Ecto neural progenitor cell (in vitro differentiated cells): ENCODE results near the gene ALOXE3.
"Not testable (repeated sequence)": the region's sequence is repeated elsewhere in the genome, so short reads cannot be mapped to it uniquely, and the experiment has no call there.

Source experiments
- DNase-seq: peaks from one replicate; pipeline ENCODE4 v3.0.0-alpha.2; 2018; ENCODE audit warnings: low spot score

The ALOXE3 gene

DNA sequence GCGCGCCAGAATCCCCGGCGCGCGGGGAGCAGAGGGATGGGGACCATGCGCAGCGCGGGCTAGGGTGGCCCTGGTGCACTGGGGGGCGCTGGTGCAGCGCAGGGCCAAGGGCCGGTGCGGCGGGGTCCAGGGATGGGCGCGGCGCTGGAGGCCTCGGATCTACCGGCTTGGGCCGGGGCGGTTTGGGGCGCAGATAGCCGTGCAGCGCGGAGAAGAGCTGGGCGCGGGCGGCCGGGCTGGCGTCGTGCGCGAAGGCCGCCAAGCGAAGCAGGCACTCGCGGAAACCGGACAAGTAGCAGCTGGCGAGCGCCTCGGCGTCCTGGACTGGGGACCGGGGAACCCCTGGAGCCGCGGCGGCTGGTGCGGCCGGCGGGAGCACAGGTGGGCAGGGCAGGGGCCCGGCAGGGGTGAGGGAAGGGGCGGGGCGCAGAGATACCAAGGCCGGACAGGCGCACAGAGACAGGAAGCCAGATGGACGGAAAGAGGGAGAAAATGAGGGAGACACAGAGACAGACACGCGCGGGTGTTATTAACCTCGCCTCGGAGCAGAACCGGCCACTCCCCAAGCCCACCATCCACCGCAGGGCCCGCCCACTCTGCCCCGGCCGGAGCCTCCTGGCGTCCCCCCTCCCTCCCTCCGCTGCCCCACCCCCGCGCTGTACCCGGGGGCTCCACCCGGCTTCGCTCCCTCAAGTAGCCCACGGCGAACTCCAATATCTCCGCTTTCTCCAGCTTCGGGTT, 3.5 kb upstream of the ALOXE3 start:
- peak; percentile 94 for DNase-seq

DNA sequence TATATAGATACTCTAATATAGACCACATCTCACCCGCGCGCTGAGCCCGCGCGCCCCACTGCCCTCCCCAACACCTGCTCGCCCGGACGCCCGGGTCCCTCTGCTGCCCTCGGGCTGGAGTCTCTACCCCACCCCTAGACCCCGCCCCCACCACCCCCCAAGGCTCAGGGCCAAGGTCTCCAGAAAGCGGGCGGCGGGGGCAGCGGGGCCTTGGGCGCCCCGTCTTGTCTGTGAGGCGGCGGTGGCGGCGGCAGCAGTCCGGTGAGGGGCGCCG, 3.0 kb upstream of the ALOXE3 start:
- DNase-seq: no peak

GRCh38 chr17:8120520-8121406, 2.4 kb upstream of the ALOXE3 start:
- DNase-seq: peak; percentile 95

DNA sequence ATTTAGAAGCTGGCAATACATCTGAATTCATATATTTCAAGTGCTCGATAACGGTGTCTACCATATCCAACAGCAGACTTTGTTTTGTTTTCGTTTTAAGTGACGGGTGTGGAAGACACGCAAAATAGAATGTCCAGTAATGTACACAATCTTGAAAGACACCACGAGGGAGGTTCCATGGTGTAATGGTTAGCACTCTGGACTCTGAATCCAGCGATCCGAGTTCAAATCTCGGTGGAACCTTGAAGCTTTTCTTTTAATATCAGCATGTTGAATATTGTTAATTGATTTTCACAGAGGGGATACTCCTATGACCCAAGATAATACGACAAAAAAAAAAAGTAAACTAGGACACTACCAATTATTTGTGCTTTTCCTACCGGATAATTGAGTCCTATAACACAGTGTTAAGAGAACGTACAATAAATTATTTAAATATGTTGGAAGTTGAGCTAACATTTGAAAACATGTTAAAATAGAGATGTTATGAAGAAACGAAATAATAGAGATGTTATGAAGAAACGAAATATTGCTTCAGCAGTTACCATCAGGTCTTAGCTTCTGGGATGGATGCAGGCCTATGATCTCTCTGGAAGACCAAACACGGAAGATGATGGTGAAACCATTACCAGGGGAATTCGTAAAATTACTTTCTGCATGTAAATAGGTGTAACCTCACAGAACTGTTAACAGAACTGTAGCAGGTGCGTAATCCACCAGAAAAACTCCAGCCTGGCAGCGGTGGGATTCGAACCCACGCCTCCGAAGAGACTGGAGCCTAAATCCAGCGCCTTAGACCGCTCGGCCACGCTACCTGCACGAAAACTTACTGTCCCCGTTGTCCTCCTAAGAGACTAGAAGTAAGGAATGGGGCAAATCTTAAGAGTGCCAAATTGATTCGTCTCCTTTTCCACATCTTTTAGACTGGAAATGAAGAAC, 1.5 kb upstream of the ALOXE3 start:
- DNase-seq: peak; percentile 96

GRCh38 chr17:8118769-8119580, 661 bp upstream of the ALOXE3 start:
- peak; percentile 96 for DNase-seq

GRCh38 chr17:8117367-8117979, 841 bp downstream of the ALOXE3 start:
- DNase-seq: peak; percentile 56

- peak; percentile 52 for DNase-seq
These were observed 1.5 kb downstream of the ALOXE3 start for GRCh38 chr17:8116776-8117175.

DNA sequence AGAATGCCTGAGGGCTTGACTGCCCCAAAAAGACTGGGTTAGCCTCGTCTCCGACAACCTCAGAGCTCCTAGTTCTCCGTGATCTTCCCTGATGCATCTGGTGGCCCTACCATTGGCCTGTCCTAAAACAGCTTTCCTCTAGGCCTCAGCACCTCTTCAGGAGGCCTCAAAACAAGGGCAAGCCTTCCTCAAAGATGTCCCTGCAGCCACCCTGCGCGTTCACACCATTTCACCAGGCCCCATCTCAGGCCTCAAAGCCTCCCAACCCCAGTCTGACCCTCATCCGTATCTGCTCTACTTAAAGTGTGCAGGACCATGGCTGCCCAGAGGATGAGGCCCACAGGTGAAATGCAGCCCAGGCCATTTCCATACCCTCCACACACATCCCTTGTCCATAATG, 7.4 kb downstream of the ALOXE3 start:
- DNase-seq: no peak

- DNase-seq: no peak
These were observed 7.9 kb downstream of the ALOXE3 start for GRCh38 chr17:8110456-8110804.

GRCh38 chr17:8109661-8110455, 8.5 kb downstream of the ALOXE3 start:
- DNase-seq: peak; percentile 88

GRCh38 chr17:8108972-8109660, 9.2 kb downstream of the ALOXE3 start:
- DNase-seq: peak; percentile 44

DNA sequence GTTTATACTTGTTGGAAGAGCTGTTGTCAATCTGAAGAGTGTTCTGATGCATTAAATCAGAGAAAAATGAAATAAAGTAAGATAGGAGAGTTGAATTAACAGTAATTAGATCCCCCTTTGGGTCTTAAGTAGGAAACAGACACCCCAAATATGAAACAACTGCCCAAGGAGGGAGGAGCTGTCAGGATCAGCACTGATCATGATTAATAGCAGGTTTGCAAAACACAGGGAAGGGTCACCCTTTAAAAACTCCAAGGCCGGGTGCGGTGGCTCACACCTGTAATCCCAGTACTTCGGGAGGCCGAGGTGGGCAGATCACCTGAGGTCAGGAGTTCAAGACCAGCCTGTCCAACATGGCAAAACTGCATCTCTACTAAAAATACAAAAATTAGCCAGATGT, 11.3 kb downstream of the ALOXE3 start:
- DNase-seq: not testable (repeated sequence)

DNA sequence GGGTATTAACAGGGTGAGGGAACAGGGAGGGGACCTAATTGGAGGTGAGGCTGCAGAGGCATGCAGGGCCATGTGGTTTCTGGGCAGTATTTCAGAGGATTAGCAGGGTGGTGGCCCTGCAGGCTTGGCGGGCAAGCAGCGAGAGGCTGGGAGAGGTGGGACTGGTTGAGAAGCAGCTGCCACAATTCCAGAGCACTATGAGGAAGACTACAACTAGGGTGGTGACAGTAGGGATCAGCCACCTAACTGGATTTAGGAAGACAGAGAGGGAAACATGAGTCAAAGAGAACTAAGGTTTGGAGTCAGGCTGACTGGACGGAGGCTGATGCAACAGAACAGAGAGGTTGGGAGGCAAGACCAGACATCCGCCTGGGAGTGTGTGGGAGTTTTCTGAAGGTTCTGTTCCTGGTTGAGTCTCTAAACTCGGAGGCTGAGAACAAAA, 12.3 kb downstream of the ALOXE3 start:
- peak; percentile 38 for DNase-seq

DNA sequence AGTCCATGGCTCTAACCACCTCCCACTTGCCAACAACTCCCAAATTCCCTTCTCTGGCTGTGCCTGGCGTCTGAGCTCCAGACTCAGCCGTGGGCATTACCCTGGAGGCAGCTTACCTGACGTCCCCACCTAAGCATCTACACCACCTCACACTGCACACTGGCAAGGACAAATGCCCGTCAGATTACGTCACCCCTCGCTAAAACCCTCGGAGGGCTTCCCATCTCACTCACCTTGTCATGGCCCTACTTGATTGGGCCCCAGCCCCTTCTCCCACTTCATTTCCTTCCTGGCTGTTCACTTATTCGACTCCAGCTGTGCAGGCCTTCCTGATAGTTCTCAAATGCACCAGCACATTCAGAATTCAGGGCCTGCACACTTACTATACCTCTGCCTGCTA, 13.4 kb downstream of the ALOXE3 start:
- peak; percentile 38 for DNase-seq

DNA sequence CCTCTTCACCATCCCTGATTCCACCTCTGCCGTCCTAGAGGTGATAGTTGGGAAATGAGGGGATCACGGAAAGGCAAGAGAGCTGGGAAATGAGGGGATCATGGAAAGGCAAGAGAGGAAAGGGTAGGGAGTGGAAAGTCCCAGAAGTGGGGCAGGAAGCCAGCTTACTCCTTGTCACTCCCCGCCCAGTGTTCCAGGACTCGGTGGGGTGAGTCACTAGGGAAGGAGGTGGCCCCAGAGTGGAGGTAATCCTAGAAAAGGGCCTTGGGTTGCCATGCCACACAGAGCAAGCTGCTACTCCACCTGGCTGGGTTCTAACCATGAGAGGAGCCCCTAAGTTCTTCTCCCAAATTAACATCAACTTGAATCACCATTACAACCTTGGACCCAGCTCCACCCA, 14.8 kb downstream of the ALOXE3 start:
- no peak for DNase-seq

GRCh38 chr17:8101721-8102120, 16.6 kb downstream of the ALOXE3 start:
- no peak for DNase-seq

DNA sequence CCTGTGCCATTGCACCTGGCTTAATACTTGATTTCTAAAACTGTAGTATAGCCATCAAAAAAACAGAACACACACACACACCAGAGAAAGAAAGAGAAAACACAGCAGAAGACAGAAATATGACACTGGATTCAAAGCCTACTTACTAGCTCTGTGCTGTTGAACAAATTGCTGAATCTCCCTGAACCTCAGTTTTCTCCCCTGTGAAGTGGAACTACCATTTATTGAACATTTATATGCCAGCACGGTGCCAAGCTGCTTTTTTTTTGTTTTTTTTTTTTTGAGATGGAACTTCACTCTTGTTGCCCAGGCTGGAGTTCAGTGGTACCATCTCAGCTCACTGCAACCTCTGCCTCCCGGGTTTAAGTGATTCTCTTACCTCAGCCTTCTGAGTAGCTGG, 17.6 kb downstream of the ALOXE3 start:
- no peak for DNase-seq

DNA sequence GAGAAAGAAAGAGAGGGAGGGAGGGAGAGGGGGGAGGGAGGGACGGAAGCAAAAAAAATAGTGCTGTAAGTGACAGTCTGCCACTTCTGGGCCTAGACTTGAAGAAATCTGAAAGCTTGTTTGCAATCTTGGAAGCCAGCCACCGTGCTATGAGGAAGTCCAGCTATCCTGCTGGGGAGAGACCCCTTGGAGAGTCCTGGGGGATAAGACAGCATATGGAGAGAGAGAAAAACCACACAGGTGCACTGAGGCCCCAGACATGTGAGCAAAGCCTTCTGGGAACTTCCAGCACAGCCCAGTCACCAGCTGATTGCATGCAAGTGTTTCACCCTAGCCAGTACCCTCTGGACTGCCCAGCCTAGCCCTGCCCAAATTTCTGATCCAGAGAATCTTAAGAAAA, 18.2 kb downstream of the ALOXE3 start:
- no peak for DNase-seq

GRCh38 chr17:8096541-8096940, 21.8 kb downstream of the ALOXE3 start:
- DNase-seq: no peak

DNA sequence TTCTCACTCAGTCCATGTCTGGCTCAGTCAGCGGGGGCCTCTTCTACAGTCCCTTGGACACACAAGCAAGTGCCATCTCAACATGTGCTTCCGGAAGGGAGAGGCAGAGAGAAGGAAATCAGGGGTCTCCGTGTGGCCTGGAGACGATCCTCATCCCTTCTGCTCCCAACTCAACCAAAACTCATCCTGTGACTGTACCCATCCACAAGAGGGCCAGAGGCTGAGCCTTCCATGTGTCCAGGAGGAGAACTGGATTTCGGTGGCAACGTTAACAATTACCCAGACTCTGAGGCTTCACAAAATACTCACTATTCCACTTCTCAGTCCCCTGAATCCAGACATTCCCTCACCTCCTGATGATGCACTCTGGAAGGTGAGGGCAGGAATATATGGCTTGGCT, 23.0 kb downstream of the ALOXE3 start:
- DNase-seq: no peak
